Panc1 (cell line): ENCODE results near the gene LRMDA. TPM values are rescaled to one million over a fixed set of nuclear protein-coding genes. Genes with fewer than 3 reads are reported as not detected.

Experiments used
- microRNA-seq: library from miRNA; unstranded; fragments of <30 nt; microRNA quantifications from one replicate; pipeline ENCODE4 v1.1.0, GENCODE V29; 2020; ENCODE audit not compliant: unreplicated experiment
- total RNA-seq: library from RNA; stranded (reverse); gene quantifications from one replicate; pipeline ENCODE4 v1.2.1, GENCODE V29; 2021; ENCODE audit not compliant: unreplicated experiment

Gene LRMDA
- total RNA-seq, 1 experiment from 2014 or later, result 1.2 TPM

Small RNA genes within 50 kb of the gene (microRNA-seq; reads per million reads assigned to microRNA genes)
- gene MIR606, result not detected

Other genes with a start within 250 kb of the LRMDA start
- 340 TPM for gene VDAC2, start 220.8 kb upstream of the LRMDA start, total RNA-seq
- gene COMTD1, start 195.7 kb upstream of the LRMDA start, total RNA-seq, result 32.8 TPM
- 10.4 TPM for gene ZNF503, start 29.9 kb upstream of the LRMDA start, total RNA-seq